Activated CD4-positive, alpha-beta T cell treated with anti-CD3 and anti-CD28 coated beads, Interleukin-2, Interleukin-6, amounts not matched to agents 100 ng/mL and 50 ng/mL, durations not matched to agents 16 hours and 8 hours (primary cell): ENCODE results near the gene OR2T11.
A peak's percentile ranks its signal among the peaks of the same experiment; 100 is the strongest.
"Not testable (repeated sequence)": the region's sequence is repeated elsewhere in the genome, so short reads cannot be mapped to it uniquely, and the experiment has no call there.

Experiments used
- DNase-seq: peaks from one replicate; pipeline ENCODE4 v3.0.0-alpha.2; 2020

OR2T11 gene

DNA sequence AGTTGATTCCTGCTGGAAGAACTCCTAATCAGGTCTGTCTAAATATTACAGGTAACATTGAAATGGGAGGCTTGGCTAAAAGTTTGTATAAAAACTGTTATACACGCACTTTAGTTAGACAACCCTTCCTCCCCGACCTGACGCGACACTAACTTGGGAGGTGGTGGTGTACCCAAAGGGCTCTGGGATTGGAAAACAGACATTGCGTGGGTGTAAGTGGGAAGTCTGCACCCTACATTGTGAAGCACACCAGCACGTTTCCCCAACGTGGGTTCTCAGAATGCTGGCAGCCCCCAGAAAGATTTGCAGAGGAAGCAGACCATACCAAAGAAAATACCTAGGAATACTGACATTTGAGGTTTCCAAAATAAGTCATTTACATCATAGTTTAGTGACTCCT, 16.8 kb downstream of the OR2T11 start:
- no peak for DNase-seq

DNA sequence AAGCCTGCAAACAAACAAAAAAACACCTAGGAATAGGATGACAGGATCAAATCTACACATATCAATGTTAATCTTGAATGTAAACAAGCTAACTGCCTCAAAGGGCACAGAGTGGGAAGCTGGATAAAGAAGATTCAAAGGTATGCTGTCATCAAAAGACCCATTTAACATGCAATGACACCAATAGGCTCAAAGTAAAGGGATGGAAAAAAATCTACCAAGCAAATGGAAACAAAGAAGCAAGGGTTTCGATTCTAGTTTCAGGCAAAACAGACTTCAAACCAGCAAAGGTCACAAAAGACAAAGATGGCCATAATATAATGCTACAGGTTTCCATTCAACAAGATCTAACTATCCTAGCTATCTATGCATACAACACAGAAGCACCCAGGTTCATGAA, 21.1 kb downstream of the OR2T11 start:
- no peak for DNase-seq

DNA sequence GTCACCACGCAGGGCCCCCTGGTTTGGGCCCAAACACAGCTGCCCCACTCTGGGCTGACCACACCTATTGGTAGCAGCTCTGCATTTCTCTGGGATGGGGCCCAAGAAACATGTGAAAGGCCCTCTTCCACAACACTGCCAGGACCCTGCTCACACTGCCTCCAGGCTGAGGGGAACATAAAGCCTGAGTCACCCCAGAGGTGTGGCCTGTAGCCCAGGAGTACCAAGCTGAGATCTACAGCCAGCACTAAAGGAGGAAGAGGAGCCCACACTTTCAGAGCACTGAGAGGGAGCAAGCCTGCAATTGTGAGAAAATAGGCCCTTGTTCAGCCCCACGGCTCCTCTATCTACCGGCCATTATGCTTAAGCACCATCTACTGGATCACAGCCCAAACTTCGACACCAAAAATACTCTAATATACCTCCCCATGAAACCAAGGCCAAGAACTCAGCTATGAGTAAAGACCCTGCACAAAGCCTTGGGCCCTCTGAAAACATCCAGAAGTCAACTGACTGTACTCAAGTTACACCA, 22.9 kb downstream of the OR2T11 start:
- DNase-seq = no peak

- DNase-seq = no peak
These were observed 24.6 kb downstream of the OR2T11 start for GRCh38 chr1:248610301-248610700.

DNA sequence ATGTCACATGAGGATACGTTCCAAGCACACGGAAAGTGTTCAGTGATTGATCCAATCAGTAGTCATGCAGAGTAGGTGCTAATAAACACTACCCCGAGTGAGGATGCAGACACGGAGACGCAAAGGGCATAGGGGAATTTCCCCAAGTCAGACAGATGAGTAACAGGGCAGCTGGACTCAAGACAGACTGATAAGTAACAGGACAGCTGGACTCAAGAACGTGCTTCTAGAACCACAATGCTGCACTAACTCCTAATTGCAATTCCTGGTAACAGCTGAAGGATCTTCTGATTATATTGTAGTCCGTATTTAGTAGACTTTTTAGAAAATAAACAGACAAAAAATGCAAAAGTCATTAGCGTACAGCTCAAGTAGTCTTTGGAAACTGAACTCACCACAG, 35.5 kb downstream of the OR2T11 start:
- no peak for DNase-seq

DNA sequence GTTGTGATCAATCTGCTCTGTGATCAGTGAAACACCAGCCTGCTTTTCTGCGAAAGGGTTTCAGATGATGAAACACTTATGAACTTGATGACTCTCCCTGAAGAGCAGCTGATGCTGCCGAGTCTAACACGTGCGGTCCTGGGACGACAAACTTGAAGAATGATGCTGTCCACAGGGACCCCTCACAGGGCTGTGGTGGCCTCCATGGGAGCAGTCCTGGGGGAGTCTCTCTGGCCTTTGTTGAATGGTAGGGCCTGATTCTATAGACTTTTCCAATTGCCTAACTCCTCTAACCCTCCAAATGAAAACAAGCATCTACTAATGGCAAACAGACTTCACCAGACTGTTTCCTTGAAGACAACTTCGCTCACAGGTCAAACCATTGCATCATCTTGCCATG, 37.3 kb downstream of the OR2T11 start, which contains the start of gene OR2T10:
Gene OR2T10, minus strand, starts transcription at position 112 of the 400 bp plus-strand sequence. CDS start 3,932 bp downstream, outside the sequence.
- DNase-seq = no peak

- DNase-seq = no peak
These were observed 38.3 kb downstream of the OR2T11 start for GRCh38 chr1:248596615-248597014.

DNA sequence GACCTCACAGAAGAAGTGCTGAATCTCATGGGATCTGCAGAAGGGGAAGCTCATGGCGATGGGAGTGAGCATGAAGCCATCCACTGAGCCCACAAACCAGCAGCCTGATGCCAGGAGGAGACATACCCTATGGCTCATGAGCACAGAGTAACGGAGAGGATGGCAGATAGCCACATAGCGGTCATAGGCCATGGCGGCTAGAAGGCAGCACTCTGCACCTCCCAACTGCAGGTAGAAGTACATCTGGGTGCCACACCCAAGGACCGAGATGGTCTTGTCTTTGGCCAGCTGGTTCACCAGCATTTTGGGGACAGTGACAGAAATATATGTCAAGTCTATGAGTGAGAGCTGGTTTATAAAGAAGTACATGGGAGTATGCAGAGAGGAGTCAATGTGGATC, 41.7 kb downstream of the OR2T11 start:
- DNase-seq = no peak

- DNase-seq = no peak
These were observed 42.2 kb downstream of the OR2T11 start for GRCh38 chr1:248592655-248593054.

GRCh38 chr1:248590055-248590454, 44.8 kb downstream of the OR2T11 start:
- DNase-seq = no peak

GRCh38 chr1:248589334-248589733, 45.6 kb downstream of the OR2T11 start:
- no peak for DNase-seq

GRCh38 chr1:248585266-248585665, 49.6 kb downstream of the OR2T11 start:
- DNase-seq = peak; percentile 9

- DNase-seq = peak; percentile 19
These were observed 58.5 kb downstream of the OR2T11 start for GRCh38 chr1:248576260-248576980.

- DNase-seq = not testable (repeated sequence)
These were observed 60.2 kb downstream of the OR2T11 start, which contains the start of gene OR2T34 for GRCh38 chr1:248574657-248575056. OR2T34 (minus strand) TSS chr1:248574757; CDS start chr1:248574757, 0 bp downstream.

DNA sequence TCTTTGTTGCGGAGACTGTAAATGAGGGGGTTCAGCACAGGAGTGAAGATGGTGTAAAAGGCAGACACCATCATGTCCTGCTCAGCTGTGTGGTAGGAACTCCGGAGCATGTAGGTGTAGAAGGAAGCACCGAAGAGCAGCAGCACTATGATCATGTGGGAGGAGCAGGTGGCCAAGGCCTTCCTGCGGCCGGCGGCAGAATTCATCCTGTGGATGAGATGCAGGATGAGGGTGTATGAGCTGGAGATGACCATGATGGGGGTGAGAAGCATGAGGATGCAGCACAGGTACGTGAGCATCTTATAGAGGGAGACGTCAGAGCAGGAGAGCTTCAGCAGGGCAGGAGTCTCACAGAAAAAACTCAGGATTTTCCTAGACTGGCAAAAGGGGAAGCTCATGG, 61.0 kb downstream of the OR2T11 start:
- DNase-seq = not testable (repeated sequence)
